ENCODE results near the gene MUC5B.

MUC5B gene

GRCh38 chr11:1220941-1221721 is 1.7 kb upstream of the MUC5B start:
- no peak for DNase-seq (ENCODE audit: low read depth)

GRCh38 chr11:1221848-1222311 is 986 bp upstream of the MUC5B start:
- no peak for DNase-seq (ENCODE audit: low read depth)

- no peak for DNase-seq (ENCODE audit: low read depth)
Measured at GRCh38 chr11:1223346-1224110, 662 bp downstream of the MUC5B start.

- no peak for DNase-seq (ENCODE audit: low read depth)
Measured at GRCh38 chr11:1224111-1224490, 1.2 kb downstream of the MUC5B start.

GRCh38 chr11:1224491-1225385 is 1.9 kb downstream of the MUC5B start:
- DNase-seq (ENCODE audit: low read depth), result no peak

- no peak for DNase-seq (ENCODE audit: low read depth)
Measured at GRCh38 chr11:1225386-1226225, 2.7 kb downstream of the MUC5B start.

- no peak for DNase-seq (ENCODE audit: low read depth)
Measured at GRCh38 chr11:1226226-1226985, 3.5 kb downstream of the MUC5B start.

- DNase-seq (ENCODE audit: low read depth), result no peak
Measured at GRCh38 chr11:1226986-1227550, 4.2 kb downstream of the MUC5B start.

GRCh38 chr11:1227551-1228100 is 4.8 kb downstream of the MUC5B start:
- no peak for DNase-seq (ENCODE audit: low read depth)

GRCh38 chr11:1228101-1228821 is 5.4 kb downstream of the MUC5B start:
- no peak for DNase-seq (ENCODE audit: low read depth)

- DNase-seq (ENCODE audit: low read depth), result no peak
Measured at GRCh38 chr11:1228921-1229451, 6.1 kb downstream of the MUC5B start.

GRCh38 chr11:1229471-1230120 is 6.7 kb downstream of the MUC5B start:
- DNase-seq (ENCODE audit: low read depth), result no peak

GRCh38 chr11:1230121-1230455 is 7.2 kb downstream of the MUC5B start:
- DNase-seq (ENCODE audit: low read depth), result no peak

- DNase-seq (ENCODE audit: low read depth), result no peak
Measured at GRCh38 chr11:1230456-1231395, 7.9 kb downstream of the MUC5B start.

GRCh38 chr11:1231396-1232020 is 8.6 kb downstream of the MUC5B start:
- no peak for DNase-seq (ENCODE audit: low read depth)

GRCh38 chr11:1232021-1232882 is 9.4 kb downstream of the MUC5B start:
- DNase-seq (ENCODE audit: low read depth), result no peak
